ENCODE data around the gene PBX1.

Gene PBX1

DNA sequence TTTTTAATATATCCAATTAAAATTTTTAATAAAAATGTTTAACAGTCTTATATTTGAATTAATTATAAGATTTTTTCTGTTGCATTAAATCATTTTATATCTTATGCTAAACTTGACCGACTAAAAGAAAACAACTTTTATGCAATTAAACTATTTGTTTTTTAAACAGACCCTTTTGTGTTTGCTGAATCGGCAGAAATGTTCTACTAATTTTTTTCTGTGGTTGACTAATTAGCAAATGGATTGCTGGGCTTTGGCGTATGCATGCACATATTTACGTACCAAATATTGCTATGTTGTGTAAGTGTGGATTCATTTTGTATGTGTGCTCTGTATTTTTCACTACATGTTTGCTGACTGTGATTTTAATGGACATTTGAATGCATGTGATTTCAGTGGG lies 174.8 kb downstream of the PBX1 start:
- no peak for DNase-seq

- DNase-seq = no peak
Measured at GRCh38 chr1:164735315-164736052, 176.5 kb downstream of the PBX1 start.

- DNase-seq = no peak
Measured at GRCh38 chr1:164736137-164736536, 177.2 kb downstream of the PBX1 start.

DNA sequence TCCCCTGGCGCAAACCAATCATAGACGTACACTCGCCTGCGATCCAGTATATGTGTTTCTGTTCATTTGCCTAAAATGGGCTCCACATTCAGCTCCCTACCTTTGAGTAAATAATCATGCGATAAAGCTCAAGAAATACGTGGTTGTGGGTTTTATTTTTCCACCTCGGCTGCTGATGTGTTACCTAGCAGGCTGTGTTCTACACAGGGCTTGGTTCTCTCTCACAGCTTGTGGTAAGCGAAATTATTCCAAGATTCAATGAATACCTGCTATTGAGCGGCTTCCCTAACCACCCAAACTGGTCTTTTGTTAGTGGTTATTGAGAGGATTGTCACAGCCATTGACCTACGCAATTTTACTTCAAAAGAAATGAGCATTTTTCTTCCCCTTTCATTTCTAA lies 180.2 kb downstream of the PBX1 start:
- DNase-seq = no peak

DNA sequence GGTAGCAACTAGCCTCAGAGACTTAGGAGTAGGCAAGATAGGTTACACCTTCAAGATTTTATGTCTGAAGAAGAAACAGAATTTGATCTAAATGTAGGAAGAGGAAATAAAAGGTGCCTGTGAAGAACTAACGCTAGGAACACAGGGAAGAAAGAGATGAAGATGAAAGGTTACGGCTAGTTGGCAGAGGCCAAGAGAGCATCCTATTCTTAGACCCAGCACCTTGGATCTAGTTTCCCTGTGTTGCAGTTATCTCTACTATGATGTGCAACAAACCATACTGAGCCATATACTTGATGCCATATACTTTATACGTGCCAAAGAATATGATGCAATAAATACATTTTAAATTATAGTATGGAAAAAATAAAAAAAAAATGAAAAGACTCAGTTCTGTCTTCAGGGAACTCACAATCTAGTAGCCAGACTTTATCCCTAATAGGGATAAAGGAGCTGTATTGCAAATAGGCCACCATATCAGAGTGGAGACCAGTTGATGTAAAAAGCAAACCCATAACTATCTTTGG lies 181.1 kb downstream of the PBX1 start:
- DNase-seq = no peak

GRCh38 chr1:164742745-164743144 lies 183.8 kb downstream of the PBX1 start:
- DNase-seq = no peak

DNA sequence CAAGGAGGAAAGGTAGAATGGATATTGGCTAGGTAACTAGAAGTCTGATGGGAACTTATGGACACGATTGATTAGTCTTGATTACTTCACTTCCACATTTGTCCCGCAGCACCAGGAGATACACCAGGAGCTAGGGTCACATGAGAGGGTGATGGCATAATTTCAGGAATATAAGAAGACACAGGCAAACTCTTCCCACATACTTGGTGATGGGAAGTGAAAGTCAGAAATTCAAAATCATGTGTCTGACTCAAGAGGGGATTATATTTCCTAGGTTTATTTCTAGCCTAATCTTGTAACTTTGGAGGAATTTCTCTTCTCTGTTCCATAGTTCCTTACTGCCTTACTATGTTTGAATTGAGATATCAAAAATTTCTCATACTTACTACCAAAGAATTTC lies 185.0 kb downstream of the PBX1 start:
- DNase-seq = no peak

GRCh38 chr1:164745736-164746135 lies 186.8 kb downstream of the PBX1 start:
- DNase-seq = no peak

DNA sequence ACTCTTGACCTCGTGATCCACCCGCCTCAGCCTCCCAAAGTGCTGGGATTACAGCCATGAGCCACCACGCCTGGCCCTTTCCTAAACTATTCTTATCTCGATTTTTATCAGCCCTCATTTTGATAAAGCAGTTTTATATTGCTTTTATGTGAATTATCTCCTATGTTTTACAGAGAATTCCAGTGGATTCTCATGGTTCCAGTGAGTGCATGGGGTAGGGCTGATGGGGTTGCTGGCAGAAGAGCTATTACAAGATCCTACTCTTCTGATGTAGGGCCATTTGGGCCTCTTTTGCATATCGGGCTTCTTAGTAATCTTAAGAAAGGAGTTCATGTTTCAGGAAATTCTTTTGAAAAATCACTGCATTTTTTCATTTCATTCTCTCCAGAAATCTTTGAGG lies 187.6 kb downstream of the PBX1 start:
- no peak for DNase-seq

- no peak for DNase-seq
Measured at GRCh38 chr1:164748253-164748899, 189.4 kb downstream of the PBX1 start.

- no peak for DNase-seq
Measured at GRCh38 chr1:164753521-164754077, 194.6 kb downstream of the PBX1 start.

DNA sequence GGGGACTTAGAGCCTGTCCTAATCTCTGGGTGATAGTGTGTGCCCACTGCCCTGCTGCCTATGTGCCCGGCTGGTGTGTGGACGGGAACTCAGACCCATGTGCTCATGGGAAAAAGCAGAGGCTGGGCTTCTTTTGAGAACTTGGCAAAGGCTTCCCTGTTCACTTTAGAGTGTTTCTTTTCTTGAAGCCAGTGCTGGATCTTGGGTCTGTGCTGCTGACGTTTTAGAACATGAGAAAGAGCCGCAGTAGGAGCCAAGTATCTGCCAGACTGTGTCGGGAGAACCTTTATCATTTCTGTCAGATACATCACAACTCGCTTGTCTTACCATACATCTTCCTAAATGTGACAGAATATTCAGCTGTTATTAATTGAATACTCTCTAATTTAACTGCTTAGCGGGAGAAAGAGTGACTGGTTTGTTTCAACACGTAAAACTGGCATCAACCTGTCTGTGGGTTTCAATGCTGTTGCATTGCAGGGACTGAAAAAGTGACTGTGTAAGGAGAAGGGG lies 195.2 kb downstream of the PBX1 start:
- no peak for DNase-seq

GRCh38 chr1:164755690-164756089 lies 196.7 kb downstream of the PBX1 start:
- no peak for DNase-seq

DNA sequence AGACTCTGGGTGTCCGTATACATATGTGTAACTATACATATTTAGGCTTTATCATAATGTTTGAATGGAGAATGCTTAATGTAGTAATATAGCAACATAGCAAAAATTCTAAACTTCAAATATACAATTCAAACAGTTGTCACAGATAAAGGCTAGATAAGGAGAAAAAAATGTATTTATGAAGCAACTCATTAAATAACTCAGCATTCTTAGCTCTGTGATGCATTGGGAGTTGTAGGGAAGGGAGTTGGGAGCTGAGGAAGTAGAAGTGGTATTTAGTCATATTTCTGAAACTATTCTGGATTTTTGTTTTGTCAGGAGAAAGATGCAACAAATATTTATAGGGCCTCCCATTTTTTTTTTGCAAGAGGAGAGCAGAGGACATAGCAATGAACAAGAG lies 197.8 kb downstream of the PBX1 start:
- DNase-seq = no peak

DNA sequence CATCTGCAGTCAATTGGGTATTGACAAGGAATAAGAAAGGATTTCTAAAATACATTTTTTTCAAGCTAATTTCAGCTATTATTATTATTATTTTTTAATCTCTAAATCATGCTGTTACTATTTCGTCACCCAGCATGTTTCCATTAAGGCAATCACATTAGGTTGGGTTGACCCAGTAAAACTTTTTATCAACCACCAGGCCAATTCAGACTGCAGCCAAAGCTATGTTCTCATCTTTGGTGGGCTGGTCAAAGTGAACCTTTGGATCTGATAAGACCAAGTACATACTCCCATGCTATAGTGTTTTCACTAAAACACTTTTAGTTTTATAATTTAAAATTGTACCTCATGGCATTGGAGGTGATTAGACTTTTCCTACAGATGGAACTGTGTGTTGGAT lies 198.6 kb downstream of the PBX1 start:
- no peak for DNase-seq

DNA sequence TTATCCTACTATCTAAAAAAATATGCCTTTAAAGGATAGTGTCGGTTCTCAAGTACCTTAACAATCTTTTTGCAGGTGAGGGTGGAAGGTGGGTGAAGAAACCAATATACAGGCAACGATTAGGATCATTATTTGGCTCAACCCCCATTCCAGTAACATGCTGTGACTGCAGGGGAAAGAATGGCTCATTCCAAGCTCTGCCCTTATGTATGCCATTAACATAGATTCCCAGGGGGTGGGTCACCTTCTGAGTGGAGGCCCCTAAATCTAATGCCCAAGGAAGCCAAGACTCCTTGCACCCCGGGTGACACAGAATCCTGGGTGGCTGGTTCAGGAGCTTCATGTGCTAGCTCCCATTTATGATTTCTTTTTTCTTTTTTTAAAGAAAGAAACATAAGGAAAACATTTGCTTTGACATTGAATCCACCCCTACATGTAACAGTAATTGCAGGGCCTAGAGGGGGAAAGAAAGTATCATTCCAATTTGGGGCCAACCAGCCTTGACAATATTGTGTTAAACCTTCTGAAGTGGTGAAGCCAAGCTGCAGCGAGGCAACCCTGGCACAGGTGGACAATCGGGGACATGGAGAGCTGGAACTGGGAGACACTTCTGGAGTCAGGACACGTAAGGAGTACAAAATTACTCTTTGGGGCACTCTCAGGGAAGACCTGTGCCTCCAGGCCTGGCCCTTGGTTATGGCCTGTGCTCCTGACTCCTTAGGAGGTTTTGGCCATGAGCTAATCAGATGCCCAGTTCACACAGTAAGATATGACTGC lies 200.3 kb downstream of the PBX1 start:
- DNase-seq = no peak

- DNase-seq = no peak
Measured at GRCh38 chr1:164759979-164760469, 201.0 kb downstream of the PBX1 start.

- DNase-seq = no peak
Measured at GRCh38 chr1:164760569-164760968, 201.6 kb downstream of the PBX1 start.

- DNase-seq = no peak
Measured at GRCh38 chr1:164761009-164761408, 202.0 kb downstream of the PBX1 start.

- DNase-seq = no peak
Measured at GRCh38 chr1:164763098-164763497, 204.1 kb downstream of the PBX1 start.

DNA sequence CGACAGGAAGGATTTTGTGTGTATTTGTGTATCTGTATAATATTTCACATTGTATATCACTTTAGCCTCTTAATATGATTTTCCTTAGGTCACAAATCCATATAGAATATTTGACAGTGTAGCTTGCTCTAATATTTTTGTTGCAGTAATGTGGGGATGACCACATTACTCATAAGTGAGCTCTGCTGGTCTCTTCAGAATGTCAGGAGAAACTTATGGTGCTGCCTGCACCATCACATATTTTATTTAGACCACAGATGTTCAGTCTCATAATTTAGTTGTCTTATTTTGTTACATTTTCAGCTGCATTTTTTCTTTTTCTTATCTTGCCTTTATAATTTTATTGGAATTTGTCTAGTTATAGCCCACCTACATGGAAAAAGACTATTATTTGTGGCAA lies 205.3 kb downstream of the PBX1 start:
- no peak for DNase-seq

DNA sequence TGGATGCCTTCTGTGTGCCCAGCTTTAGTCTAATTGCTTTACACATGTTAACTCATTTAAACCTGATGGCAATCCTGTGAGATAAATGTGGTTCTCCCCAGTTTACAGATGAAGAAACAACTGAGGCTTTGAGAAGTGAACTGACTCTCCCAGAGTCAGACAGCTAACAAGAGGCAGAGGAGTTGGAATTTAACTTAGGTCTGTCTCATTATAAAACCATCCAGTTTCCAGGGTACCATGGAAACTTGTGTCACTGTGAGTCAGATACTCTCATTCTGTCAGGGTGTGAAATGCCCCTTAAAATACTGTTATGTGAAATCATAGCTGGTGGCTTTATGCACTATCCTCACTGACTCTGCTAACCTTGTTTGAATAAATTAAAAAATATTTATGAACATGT lies 206.6 kb downstream of the PBX1 start:
- no peak for DNase-seq
